ENCODE measurements around the gene FRMD1.
"Not testable (repeated sequence)": the region's sequence is repeated elsewhere in the genome, so short reads cannot be mapped to it uniquely, and the experiment has no call there.

Gene FRMD1

DNA sequence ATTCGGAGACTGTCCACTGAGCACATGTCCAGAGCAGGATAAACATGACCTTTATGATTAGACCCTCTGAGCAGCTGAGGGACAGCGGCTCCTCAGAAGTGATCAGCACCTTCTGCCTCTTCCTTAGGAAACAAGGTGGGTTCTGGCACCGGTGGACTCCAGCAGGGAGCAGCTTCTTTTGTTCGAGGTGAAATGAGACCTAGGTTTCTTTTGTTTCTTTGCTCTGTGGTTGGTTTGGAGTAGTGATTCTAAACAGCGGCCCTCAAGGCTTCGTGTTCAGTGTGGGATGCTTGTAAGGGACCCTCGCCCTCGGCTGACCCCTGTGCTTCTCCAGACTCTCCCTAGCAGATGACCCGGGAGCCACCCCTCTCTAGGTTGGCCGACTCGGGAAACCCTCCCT lies 14.6 kb upstream of the FRMD1 start:
- FAIRE-seq = no peak

DNA sequence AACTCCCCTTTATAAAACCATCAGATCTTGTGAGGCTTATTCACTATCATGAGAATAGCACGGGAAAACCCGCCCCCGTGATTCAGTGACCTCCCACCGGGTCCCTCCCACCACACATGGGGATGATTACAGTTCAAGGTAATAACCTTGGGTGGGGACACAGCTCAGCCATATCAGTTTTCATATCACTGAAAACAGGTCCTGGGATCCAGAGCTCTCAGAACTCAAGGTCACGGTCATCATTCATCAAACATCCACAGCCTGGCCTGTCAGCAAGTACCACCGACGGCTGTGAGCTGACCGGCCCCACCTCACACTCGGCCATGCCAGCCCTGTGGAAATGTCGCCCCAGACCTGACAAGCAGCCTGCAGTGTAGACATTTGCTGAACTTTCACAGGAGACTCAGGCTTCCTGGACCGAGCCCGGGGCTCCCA lies 14.1 kb upstream of the FRMD1 start:
- FAIRE-seq = no peak

DNA sequence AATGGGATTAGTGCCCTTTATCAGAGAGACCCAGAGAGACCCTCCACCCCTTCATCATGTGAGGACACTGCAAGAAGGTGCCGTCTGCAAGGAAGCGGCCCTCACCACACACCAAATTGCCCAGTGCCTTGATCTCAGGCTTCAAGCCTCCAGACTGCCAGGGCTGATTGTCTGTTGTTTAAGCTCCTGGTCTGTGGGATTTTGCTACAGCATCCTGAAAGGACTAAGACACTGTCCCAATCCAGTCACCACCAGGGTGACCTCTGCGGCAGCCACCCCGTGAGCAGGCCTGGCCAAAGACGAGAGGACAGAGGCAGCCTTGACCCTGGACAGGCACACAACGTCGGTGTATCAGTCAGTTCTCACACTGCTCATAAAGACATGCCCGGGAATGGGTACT lies 13.5 kb upstream of the FRMD1 start:
- FAIRE-seq = no peak

DNA sequence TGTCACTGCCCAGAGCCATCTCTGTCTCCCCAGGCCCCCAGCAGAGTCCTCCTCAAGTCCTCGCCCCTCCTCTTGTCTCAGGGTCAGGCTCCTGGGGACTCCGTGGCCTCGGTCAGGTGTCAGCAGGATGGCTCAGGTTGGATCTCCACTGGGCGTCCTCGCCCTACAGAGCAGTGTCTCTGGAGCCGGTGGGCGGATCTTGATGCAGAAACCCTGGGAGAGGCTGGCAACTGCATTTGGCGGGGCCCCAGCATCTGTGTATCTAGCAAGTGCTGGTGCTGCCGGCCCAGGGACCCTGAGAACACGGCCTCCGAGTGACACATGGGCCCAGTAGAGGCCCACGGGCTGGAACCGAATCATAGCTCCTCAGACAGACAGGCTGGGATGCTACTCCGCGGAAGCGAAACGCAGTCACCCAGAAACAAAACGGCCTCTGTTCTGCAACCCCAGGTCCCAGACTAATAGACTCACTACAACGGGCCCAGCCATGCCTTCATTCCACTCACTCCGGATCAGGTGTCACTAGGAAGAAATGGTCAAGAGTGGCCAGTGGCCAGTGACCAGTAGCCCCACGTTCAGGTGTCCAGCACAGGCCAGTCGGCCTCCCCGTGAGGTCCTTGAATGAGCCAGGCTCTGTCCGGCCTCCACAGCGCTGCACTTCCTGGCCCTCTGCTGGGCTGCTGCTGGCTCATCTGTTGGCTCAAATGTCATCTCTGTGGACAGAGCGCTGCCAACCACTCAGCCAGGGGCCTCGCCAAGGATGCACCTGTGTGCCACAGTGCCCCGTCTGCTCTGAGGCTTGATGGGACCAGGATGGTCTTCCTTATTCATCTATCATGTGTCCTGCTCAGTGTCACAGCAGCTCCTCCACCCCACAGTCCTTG lies 12.6 kb upstream of the FRMD1 start:
- no peak for FAIRE-seq

DNA sequence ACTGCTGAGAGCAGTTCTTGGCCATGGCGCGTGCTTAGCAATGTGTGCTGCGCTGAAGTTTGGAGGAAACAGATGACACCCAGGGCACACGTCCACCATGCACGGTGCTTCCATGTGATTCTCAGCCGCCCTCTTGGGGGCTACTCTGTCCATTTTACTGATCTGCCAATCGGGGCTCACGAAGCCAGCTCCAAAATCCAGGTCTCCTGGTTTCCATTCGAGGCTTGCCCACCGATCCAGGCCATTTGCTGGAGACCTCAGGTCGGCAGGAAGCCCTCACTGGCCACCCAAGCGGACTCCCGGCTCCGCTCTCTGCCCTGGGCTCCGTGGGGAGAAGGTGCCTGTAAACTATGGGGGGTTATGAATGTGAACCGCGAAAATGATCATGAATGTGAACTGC lies 11.7 kb upstream of the FRMD1 start:
- no peak for FAIRE-seq

DNA sequence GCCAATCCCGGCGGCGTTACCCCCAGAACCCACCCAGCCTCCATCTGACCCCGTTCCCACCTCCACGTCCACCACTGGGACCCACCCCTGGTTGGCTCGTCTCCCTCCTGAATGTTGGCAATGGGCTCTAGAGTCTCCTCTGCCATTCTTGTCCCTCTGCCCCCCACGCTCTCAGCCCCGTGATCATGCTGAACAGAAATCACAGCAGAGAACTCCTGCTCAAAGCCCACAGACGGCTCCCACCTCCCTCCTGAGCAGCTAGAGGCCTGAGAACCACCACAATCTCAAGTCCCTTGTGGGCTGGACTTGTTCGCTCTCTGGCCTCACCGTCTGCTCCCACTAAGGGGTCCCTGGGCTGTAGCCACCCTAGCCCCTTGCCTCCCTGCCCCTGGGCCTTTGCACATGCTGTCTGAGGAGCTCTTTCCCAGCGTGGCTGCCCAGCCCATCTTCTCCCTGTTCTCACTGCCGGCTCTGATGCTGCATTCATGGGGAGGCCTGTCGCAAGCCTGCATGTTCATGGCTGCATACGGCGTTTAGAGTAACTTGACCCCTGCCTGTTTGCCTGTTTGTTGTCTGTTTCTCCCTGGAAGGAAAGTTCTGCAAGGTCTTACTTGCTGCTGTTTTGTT lies 11.2 kb upstream of the FRMD1 start:
- no peak for FAIRE-seq

DNA sequence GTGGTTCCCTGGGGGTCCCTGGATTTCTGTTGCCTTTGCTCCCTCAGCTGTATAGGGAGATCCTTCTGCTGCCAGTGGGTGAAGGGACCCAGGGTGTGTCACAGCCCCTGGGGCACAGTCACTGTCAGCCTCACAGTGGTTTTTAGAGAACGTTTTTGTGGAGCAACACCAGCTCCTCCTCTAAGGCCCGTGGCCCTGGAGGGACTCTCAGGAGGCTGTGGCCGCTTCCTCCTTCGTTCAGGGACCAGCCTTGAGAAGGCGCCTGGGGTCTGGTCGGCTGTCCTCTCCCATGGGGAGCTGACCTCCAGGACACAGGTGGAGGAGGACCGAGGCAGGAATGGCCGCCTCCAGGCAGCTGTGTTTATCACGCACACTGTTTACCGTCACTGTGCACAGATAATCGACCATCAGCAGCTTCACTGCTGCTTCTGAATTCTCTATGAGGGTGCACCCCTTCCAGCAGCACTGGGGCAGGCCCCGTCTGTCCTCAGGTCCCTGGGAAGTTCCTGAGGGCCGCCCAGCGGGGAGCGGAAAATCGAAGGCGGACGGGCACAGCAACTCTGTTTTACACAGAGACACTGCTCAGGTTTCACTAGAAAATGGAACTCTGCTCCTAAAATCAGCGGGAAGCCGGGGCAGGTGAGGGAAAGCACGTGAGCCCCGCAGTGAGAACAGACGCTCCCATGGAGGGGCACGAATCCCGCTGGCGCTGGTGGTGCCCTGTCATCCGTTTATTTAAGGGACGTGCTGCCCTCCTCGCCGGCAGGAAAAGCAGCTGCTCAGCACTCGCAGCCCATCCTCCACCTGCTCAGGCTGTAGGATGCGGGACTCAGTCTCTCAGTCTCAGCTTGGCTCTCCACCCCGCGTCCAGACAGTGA lies 10.4 kb upstream of the FRMD1 start:
- FAIRE-seq = no peak

DNA sequence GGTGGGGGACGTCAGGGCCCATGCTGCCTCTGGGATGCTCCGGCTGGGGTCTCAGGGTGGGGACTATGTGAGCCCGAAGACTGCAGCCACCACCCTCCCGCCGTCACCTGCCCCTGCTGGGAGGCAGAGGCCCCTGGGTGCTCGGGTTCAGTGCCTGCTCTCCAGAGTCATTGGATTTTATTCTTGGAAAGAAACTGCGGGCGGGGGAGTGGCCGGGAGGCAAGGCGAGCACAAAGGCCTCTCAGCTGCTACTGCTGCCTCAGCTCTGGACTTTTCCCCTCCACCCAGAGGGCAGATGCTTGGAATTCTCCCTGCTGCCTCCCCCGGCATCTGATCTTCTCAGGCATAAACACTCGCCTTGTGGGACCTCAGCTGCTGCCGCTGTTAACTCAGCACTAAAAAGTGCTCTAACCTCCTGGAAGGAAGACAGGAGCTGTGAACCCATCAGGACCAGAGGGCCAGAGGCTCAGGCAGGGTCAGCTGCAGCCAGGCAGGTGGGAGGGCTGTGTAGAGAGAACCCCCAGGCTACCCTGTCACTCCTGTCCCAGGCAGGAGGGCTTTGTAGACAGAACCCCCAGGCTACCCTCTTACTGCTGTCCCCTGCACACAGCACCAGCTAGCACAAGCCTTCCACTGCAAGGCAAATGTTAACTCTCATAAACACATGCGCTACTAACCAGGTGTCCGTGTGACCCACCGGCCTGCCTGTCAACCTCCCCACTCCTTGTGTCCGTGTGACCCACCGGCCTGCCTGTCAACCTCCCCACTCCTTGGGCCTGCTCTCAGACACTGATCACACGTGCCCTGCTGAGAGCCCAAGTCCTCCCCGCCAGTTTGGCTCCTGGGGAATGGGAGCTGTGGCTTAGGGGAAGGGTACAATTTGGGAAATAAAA lies 9.4 kb upstream of the FRMD1 start:
- no peak for FAIRE-seq

DNA sequence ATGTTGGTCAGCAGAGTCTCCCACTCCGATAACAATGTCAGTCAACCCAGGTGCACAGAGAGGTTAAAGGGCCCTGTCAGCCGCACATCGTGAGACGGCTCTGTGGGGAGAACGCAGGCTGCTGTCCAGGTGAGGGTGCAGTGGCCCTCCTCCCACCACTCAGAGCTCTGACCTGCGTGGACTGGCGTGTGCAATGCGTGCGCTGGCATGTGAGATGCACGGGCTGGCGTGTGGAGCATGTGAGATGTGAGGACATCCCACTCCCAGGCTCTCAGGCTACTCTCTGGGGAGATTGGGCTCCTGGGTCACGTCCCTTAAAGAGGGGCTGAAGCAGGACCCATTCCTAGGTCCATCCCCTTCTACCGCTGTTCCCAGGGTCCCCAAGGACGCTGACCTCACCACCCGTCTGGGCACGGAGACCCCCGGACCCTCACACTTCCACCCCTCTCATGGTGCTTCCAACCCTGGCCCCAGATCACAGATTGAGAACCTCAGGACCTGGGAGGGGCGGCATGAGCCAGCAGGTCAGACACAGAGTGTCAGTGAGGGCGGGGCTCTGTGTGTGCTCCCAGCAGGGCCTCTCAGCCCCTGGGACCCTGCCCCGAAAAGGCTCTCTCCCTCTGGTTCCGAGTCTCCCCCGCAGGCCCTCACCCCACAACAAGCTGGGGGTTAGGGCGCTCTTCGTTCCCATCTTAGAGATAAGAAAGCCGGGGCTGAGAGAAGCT lies 8.6 kb upstream of the FRMD1 start:
- FAIRE-seq = no peak

DNA sequence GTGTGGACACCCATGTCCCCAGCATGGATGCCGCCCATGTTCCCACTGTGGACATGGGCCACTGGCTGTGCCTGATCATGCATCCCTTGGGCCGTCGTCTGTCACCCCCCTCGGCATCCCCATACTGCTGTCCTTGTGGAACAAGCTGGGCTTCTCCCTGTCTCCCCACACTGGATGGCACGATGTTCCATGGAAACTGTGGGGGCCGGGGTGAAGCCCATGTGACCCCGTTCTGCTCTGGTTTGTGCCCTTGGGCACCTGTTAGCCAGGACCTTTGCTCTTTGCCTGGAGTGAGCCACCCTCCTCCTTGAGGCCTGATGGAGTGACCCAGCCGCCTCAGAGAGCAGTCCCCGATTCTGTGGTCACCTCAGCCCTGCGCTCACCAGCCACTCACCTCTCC lies 7.6 kb upstream of the FRMD1 start:
- FAIRE-seq = no peak

DNA sequence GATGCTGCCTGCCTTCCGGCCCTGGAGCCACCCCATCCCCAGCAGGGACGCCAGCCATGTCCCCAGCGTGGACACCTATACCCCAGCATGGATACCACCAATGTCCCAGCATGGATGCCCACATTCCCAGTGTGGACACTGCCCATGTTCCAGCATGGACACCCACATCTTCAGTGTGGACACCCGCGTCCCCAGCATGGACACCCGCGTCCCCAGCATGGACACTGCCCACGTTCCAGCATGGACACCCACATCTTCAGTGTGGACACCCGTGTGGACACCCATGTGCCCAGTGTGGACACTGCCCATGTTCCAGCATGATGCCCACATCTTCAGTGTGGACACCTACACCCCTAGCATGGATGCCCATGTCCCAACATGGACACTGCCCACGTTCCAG lies 7.1 kb upstream of the FRMD1 start:
- no peak for FAIRE-seq

DNA sequence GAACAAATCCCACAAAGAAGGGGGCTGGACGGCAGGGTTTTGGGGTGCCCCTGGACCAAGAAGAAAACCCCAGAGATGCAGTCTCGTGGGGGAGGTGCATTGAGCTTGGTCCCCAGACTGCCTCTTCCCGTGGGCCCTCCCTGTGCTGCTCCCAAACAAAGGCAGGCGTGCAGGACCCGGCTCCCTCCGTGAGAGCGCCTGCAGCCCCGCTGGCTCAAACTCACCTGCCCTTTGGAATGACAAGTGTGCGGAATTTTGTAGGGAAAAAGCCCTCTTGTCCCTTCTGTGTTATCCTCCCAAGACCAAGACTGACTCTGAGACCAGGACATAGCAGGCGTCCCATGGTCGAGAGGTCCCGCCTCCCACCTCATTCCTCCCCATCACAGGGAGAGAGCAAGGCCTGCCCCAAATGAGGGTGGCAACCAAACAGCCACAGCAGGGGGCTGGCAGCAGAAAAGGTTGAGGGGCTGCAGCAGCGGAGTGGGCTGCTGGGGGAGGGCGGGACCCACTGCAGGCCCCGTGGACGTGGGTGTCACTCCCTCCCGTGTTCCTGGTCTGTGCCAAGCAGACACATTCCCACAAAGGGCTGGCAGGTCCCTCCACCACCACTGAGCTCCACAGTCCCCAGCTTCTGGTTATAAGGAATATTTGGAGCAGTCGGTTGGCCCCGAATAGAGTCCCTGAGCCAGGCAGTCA lies 5.6 kb upstream of the FRMD1 start:
- no peak for FAIRE-seq

DNA sequence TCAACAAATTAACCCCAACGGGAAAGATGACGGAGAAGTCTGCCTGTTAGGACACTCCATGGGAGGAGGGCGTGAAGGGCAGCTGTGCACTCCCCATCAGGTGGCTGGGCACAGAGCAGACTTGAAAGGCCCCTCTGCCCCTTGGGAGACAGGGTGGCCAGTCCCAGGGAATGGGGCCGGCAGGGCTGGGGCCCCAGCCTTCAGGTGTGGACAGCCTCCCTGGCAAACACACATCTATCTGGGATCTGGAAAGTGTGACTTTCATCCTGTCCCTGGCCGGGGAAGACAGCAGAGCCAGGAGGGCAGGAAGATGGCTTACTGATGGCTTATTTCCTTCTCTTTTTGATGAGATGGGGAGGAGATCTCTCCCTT lies 4.5 kb upstream of the FRMD1 start:
- FAIRE-seq = no peak

DNA sequence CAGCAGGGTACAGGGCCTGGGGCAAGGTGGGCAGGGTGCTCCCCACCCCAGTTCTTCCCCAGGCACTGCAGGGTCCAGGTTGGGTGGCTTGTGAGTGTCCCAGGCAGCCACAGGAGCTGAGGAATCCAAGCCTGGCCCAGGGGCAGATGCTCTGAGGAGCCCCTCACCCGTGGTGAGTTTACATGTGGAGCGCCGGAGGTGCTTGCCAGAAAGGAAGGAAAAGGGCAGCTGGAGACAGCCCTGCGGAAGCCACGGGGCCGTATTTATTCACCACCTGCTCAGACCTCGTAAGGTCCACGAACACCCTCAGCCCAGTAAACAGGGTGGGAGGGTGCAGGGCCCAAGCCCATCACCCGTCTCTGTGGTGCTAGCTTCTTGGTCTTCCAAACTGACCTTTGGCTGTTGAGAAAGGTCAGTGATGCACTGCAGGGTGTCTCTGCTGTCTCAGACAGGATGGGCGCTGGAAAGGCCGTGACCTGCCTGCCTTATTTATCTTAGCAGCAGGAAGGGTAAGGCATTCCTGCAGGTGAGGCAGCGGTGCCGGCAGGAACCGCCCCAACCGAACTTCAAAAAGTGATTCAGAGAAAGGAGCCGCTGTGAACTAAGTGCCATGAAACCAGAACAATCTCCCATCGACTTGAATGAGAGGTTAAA lies 4.0 kb upstream of the FRMD1 start:
- no peak for FAIRE-seq

DNA sequence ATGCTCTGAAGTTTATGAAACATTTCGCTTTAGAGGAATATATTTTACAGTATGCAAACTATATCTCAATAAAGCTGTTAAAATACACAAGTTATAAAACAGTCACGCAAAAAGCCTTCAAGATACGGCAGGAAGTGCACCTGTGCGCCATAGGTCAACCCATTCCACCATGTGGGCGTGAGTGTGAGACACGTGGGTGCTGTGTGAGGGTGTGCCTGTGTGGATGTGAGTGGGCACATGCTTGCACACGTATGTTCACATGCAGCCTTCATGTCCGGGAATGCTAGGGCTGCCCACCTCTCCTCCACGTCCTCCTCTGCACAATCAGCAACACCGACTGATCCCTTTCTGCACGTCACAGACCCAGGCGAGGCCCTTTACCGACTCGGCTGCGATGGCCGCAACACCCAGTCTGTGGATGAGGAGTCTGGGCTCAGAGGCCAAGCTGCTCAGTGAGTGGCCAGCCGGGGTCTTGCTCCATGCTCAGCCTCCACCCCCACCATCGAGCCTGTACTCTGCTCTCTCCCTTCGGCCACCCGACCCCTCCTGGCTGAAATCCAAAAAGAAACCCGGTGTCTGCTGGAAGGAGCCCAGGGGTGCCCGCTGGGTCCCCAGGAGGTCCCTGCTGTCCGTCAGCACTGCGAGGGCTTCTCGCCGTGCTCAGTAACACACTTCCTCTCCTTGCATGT lies 3.0 kb upstream of the FRMD1 start:
- FAIRE-seq = no peak

DNA sequence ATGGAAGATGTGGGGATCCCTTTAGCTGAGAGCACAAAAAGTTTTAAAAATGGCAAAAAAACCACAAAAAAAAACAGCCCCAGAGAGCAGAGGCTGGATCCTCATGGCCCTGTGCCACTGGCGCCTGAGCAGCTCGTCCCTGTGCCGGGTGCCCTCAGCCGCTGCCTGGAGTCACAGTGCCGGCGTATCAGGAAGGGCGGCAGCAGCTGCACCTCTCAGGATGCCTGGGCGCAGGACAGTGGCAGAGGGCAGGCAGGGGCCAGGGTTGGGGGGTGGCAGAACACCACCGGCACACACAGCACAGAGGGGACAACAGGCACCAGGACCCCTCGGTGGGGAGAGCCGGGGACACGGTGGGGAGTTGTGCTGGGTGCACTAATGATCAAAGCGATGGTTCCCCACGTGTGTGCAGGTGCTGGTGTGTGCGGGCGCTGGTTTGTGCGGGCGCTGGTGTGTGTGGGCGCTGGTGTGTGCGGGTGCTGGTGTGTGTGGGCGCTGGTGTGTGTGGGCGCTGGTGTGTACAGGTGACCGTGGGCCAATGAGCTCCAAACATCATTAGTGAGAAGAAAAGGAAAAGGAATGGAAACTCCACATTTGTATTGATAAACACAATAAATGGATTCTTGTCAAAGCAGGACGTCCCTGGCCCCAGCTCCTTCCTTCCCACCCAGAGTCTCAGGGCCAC lies 1.5 kb upstream of the FRMD1 start:
- no peak for FAIRE-seq

DNA sequence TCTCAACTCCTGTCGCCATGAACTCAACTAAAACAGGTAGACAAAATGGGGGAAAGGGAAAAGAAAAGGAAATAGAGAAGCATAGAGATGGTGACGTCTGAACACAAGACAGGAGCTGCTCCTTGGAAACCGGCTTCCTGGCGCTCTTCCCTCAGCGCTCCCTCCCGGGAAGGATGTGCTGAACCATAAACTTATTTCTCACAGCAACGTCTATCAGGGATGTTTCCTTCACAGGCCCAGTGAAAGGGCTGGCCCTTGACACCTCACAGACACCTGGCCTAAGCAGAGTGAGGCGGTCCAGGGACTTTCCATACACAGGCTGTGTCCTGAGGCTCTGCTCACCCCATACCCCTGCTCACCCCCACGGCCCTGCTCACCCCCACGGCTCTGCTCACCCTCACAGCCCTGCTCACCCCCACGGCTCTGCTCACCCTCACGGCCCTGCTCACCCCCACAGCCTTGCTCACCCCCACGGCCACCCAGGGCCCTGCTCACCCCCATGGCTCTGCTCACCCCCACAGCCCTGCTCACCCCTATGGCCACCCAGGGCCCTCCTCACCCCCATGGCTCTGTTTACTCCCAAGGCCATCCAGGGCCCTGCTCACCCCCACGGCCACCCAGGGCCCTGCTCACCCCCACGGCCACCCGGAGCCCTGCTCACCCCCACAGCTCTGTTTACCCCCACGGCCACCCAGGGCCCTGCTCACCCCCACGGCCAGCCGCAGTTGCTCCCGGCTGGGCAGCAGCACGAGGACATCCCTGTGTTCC lies 653 bp downstream of the FRMD1 start:
- FAIRE-seq = no peak

DNA sequence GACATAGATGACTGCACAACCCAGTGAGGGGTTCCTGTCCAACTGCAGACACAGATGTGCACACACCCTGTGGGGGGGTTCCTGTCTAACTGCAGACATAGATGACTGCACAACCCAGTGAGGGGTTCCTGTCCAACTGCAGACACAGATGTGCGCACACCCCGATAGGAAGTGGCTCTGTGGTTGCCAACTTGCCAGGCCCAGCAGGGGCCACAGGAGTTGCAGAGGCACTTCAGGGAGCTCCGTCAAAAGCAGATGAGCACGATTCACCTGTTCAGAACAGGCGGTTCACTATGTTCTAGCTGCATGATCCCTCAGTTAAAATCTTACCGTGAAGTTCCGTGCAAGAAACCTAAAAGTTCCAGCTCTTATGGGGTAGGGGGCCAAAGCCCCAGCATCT lies 1.6 kb downstream of the FRMD1 start:
- not testable (repeated sequence) for FAIRE-seq

DNA sequence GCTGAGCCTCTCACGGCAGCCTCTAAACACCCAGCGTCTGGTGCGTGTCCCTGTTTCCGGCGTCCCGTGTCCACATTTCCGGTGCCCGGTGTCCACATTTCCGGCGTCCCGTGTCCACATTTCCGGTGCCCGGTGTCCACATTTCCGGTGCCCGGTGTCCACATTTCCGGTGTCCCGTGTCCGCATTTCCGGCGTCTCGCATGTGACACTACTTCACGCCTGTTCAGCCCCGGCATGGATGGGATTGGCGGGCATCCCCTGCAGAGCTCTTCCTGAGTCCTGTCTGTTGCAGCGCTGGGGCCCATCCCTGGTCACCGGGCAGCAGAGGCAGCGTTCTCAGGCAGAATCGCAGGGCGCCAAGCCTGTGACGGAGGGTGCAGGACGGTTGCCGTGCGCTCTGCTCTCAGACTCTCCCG lies 3.2 kb downstream of the FRMD1 start:
- no peak for FAIRE-seq

Measured in TTC549 (cell line).